GM19397 (cell line): Measurements from ENCODE around the gene OTUD6A.

ENCODE experiments used
- ATAC-seq: cut with Tn5 transposase; IDR thresholded peaks from one replicate; pipeline ENCODE4 v1.9.1; 2021; ENCODE audit warnings: mild to moderate bottlenecking, moderate library complexity; ENCODE audit not compliant: unreplicated experiment

The OTUD6A gene, protein sequence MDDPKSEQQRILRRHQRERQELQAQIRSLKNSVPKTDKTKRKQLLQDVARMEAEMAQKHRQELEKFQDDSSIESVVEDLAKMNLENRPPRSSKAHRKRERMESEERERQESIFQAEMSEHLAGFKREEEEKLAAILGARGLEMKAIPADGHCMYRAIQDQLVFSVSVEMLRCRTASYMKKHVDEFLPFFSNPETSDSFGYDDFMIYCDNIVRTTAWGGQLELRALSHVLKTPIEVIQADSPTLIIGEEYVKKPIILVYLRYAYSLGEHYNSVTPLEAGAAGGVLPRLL

DNA sequence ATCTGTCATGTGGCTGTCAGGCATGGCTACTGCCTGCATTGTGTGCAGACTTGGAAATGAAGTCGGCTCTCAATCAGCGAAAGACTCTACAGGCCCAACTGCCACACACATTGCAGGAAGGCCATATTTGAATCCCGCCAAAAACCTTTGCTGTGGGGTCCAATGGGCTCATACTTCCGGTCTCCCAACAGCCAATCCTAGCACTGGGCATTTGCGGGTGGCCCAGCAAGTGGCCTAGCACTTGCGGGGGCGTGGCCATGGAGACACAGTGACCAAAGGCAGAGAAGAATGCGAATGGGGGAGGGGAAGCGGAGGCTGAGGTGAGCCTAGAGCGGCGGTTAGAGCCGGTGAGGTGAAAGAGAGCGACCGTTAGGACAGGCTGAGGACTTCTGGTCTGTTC is at the start of gene OTUD6A:
Gene OTUD6A (plus strand): TSS at position 382 of the 400 bp plus-strand sequence. CDS start 68 bp downstream, outside the sequence.
- ATAC-seq: no peak

DNA sequence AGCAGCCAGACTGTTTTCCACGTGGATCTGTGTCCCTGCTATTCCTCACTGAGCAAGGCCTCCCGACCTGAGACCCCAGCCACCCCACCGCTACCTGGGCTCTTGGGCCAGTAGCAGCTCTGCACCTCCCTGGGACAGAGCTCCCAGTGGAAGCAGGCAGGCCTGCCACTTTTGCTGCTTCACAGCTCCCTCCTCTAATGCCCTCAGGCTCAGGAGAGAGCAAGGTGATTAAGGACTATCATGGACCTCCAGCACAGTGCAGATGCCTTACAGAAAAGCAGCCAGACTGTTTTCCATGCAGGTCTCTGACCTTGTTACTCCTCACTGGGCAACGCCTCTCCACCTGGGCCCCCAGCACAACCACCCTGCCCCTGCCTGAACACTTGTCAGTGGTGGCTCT is 49.5 kb upstream of the OTUD6A start:
- ATAC-seq: no peak

DNA sequence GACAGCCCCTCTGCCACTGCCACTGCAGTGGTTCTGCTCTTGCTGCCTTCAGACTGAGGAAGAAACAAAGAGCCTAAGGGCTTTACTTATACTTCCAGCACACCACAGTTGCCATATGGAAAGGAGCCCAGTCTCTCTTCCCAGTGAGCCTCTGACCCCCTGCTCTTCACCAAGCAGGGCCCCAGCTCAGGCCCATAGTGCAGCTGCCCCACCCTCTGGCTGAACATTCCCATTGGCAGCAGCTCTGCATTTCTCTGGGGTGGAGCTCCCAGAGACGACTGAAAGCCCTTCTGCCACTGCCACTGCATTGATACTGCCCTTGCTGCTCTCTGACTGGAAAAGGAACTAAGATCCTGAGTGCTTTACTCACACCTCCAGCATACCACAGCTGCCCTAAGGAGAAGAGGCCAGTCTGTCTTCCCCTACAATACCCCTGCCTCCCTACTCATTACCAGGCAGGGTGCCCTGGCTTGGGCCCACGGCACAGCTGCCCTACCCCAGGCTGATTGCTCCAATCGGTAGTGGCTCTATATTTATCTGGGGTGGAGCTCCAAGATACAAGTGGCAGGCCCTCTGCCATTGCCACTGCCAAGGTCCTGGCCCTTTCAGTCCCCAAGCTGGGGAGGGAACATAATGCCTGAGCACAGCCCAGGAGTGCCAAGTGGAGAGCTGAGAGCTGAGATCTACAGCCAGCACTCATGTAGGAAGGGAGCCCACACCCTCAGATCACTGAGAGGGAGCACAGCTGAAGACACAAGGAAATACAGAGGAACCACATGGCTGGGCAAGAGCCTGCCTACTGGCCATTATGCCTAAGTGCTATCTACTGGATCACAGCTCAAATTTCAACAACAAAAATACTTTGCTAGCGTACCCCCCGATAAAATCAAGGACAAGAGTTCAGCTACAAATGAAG is 48.5 kb upstream of the OTUD6A start:
- ATAC-seq: no peak

DNA sequence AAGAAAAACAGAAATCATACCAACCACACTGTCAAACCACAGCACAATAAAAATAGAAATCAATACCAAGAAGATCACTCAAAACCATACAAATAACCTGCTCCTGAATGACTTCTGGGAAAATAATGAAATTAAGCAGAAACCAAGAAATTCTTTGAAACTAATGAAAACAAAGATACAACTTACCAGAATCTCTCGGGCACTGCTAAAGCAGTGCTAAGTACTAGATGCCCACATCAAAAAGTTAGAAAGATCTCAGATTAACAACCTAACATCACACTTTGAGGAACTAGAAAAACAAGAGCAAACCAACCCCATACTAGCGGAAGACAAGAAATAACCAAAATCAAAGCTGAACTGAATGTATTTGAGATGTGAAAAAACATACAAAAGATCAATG is 45.7 kb upstream of the OTUD6A start:
- no peak for ATAC-seq

DNA sequence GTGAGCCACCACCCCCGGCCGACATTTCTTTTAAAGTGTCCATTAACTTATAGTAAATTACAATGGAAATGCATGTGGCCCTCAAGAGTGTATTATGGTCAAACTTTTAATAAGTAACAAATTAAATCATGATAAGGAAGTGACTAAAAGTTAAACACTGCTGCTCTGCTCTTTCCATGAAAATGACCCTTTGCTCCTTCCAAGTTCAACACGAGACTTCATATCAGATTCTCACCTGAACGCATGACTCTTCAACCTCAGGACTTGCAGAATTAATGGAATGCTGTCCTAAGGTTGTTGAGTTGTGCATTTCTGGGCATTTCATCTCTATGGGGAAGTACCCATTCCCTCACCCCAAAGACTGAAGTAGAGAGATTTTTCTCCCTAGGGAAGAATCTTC is 39.6 kb upstream of the OTUD6A start:
- no peak for ATAC-seq

DNA sequence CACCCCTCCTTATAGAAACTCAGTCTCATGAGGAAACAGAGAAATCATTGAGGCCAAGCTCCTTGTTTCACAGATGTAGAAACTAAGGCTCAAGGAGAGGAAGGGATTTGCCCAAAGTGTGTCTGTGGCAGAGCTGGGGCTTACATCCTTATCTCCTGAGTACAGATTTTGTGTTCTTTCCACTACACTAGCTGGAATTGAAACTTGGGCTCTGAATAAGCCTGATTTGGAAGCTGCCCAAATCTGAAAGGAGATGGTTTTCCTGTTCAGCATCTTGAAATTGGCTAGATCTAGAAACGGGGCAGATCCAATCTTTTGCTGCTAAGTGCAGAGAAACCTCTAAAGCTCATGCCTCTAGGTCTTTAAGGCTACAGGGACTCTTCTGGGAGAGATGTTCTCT is 36.8 kb upstream of the OTUD6A start:
- no peak for ATAC-seq

DNA sequence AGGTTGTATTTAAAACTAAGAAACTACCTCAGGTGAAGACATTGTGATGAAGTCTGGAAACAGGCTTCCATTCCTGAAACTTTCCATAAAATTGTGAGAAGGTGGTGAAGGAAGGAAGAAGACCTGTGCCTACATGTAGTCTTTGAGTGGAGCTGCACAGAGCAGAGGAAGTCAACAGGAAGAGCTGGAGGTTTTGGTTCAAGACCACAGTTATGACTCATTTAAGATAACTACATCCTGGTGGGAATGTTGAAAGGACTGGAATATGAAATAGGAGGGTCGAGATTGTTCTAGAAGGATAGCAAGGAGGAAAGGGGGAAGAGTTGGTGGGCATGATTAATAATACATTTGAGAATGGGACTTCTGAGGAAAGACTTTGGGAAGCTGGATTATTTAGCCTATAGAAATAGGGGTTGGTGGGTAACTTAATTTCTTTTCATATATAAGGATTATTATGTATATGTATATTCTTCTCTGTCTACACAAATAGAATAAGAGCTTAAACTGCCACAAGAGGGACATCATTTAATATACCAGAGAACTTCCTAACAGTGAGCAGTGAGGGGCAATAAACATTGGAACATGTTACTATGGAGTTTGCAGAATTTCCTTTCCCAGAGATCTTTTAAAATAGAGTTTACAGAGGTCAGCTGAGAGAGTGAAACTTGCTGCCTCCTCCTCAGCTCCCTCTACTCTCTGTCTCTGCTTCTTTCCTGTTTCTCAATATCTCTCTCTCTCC is 36.0 kb upstream of the OTUD6A start:
- ATAC-seq: no peak

DNA sequence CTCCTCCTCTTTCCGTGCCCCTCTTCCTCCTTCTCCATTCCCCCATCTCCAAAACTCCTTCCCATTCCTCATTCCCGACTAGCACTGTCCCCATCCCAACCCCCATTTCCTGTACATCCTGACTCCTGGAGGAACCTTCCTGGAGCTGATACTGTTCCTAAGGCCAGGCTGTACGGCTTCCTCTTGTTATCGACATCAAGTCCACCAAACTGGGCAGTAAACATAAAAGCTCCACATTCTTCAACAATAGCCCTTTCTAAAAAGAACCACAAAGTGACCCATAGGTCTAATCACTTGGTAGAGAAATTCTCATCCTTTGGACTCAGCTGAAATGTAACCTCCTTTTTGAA is 35.4 kb upstream of the OTUD6A start:
- no peak for ATAC-seq

DNA sequence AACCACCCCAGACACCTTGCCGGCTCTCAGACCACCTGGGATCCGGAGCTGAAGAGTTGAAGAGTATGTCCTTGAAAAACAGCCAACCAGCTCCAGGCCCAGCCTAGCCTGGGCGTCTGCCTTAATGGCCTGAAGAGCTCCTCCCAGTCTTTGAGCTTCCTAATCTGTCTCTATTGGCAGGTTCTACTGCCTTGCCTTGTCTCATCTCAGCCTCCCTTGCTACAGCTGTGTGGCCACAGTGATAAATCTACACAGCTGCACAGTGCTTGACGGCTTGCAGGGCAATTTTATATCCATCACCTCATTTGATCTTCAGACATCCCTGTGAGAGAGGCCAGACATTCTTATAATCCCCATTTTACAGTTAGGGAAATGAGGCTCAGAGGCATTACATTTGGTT is 32.4 kb upstream of the OTUD6A start:
- no peak for ATAC-seq

DNA sequence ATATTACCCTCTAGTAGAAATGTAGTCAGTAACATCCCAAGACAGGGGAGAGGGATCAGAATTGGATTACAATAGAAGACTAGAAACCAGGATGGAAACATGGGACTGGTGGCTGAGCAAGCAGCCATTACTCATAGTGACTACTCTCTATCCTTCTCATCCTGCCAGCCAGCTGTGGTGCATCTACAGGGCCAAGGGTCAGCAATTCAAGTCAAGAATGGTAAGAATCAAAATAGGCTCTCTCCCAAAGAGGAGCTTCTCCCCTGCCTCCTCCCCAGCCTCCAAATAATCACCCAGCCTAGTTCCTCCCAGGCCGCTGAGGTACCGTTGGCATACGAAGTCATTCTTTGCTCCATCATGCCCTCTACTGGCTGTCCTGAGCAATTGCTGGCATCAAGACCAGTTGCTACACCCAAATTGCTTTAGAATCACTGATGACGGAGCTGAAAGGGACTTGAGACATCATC is 31.9 kb upstream of the OTUD6A start:
- ATAC-seq: no peak

DNA sequence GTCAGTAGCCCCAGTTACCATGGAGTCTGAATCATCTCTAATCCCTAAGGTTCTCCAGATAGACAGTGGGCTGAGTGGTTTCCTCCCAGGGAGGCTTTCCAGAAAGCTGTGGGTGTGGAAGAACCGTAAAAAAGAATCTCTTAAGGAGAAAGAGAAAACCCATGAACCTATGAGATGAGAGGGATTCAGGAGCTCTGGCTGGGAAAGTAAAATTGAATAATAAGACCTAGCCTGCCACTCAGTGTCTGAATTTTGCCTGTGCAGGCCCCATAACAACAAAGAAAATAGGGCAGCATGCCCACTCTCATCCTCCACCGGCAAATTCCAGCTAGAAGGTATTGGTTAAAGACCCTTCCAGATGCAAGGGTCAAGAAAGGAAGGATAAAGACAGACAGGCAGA is 29.5 kb upstream of the OTUD6A start:
- no peak for ATAC-seq

DNA sequence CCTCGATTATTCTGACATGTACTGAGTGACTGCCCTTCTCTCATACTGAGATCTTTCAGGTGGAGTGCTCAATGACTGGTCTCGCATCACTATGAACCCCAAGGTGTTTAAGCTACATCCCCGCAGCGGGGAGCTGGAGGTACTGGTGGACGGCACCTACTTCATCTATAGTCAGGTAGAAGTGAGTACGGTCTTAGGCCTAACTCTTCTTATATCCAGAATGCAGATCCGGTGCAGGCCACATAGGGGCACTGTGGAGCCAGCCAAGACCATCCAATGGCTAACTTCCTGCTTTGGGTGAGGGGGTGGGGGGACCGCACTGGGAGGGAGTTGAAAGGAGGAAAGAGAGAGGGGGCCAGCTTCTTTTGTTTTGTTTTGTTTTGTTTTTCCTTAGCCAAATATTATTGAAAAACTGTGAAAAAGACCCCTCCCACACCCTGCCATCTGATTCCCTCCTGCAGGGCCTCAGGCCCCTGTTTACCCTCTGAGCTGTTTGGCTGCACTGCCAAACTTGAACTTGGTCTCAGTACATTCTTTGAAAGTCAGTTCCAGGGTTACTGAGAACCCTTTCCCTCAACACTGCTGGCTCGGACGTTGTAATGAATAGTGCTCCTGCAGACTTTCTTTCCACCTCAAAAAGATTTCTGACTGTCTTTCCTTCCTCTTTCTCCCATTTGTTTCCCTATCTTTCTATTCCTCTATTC is 28.8 kb upstream of the OTUD6A start:
- no peak for ATAC-seq

DNA sequence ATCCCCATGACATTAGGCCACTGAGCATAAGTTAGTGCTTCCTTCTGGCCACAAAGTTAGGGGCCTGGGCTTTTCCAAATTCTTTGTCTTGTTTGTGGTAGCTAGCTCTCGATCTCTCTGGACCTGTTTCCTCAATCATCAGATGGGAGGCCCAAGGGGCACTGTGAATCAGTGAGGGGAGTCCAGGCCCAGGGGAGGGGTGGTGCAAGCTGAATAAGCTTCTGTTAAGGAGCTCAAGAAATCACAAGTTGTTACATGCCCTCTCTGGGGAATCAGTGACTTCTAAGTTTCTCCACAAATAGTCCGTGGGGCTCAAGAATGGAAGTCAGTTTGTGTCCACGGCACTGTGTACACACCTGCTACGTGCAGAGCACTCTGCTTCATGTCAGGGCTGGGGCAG is 27.6 kb upstream of the OTUD6A start:
- no peak for ATAC-seq

DNA sequence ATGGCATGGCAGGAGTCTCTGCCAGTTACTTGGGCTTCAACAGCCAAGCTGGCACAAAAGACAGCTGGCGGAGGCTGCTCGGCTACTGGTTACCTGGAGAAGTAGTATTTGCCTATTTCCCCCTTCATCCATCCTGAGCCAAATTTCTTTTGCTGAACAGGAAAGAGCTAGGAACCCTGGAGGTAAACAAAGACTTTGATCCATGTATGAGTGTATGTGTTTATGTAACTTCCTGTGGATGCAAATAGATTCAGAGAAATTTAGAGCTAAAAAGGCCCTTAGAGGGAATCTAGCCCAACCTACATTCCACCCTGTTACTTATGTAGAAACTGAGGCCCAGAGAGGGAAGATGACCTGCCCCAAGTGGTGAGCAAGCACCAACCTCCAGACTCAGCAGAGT is 23.7 kb upstream of the OTUD6A start:
- ATAC-seq: no peak

DNA sequence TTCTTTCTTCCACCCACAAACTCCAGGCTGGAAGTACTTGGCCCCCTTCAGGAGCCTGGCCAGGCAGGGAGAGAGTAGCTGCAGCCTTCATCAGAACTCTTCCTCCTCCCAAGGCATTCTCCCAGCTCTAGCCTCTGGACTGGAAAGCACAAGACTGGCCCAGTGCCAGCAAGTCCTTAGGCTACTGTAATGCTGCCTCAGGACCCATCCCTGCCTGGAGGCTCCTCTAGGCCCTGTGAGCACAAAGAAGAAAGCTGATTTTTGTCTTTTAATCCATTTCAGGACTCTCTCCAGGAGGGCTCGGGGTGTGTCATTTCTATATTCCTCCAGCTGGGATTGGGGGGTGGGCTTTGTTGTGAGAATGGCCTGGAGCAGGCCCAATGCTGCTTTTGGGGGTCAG is 23.3 kb upstream of the OTUD6A start:
- ATAC-seq: no peak

DNA sequence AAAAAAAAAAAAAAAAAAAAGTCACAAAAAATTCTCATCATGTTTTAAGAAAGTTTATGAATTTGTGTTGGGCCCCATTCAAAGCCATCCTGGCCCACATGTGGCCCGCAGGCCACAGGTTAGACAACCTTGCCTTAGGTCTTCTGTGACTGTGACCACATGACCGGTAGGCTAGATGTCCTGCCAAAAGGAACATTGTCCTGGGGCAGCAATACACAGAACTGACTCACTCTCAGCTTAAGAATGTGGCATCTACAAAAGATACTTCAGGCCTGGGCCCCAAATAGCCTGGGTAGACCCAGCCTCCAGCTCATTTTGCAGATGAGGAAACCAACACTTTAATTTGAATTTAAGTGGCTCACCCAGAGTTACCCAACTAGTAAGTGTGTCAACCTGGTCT is 22.5 kb upstream of the OTUD6A start:
- no peak for ATAC-seq

DNA sequence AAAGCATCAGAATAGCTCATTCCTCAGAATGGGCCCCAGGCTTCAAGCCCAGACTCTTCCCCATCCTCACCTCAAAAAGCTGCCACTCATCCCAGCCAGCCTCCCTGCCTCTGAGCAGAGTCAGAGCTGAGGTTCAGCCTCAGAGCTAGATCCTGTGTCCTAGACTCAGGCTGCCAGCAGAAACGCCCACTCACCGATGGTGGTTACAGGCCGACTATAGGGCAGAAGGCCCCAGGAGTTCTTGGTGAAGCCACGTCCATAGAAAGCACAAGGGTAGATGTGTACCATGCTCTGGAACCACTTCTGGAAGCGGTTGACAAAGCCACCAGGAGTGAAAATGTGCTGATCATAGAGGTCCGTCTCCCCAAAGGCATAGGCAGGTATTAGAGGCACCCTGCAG is 20.3 kb upstream of the OTUD6A start:
- no peak for ATAC-seq

DNA sequence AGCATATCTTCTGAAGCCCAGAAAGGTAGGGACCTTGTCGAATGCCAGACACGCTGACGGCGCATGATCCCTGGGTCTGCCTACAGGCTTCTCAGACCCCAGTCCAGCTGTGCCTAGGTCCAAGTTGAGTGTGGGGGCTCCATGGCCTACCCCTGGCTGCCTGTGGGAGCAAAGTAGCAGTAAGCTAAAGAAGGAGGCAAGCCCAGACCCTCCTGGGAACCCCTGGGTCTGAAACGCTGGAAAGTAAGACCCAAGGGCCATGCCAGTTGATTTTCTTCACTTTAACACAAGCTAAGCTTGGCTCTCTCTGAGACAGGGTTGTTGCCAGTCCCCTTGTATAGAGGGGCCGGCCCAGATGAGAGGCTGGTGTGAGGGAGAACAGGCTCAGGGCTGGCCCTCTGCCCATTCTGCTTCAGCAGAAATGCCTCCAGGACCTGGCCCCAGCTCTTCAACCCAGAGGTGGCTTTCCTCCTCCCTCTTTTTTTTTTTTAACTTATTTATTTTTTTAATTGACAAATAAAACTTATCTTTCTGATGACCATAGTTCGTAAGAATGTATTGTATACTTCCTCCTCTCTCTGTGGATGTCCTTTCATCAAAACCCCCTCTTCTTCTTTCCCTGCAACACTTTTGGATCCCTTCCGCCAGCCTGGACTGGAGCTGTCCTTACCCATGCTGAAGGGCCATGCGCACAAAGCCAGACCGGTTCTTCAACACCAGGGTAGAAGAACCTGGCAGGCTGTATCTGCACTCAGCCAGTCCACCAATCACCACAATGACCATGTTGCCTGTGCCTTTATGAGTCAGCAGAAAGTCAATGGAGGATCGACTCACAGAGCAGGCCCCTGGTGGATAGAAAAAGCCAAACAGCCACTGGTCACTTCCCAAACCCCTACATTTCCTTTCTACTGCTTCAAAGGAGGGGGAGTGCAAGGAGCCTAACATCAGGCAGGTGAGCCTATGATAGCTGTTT is 19.6 kb upstream of the OTUD6A start:
- ATAC-seq: no peak

DNA sequence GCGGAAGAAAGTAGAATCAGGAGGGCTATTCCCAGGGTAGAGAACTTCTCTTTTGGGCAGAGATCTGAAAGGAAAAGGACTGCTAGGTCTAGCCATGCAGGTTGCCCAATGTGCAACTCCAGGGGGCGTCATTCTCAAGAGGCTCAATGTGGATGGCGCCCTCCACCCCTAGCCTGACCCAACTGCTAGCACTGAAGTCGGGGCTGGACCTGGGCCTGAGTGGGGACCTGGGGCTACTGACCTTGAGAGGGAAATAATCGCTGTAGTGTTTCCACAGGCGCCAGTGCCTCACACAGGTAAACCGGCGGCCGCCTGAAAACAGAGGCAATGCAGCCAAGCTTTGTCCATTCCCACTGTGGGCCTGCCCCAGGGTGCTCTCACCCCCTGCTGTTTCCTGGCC is 18.6 kb upstream of the OTUD6A start:
- no peak for ATAC-seq
